HEK293T (cell line): ENCODE data around the gene ZNF474.

Experiments
- ARNT ChIP-seq: fragments of 450-650 bp; IDR thresholded peaks from 2 replicates; pipeline ENCODE4 v1.6.1; 2017; ENCODE audit warnings: mild to moderate bottlenecking
- HDGF ChIP-seq: fragments of 450-650 bp; IDR thresholded peaks from 2 replicates; pipeline ENCODE4 v1.6.1; 2017; ENCODE audit warnings: antibody characterized with exemption, borderline replicate concordance
- L3MBTL2 ChIP-seq: fragments of 450-650 bp; conservative IDR thresholded peaks from 2 replicates; pipeline ENCODE4 v1.6.1; 2016; ENCODE audit warnings: mild to moderate bottlenecking
- TARDBP ChIP-seq: fragments of 450-650 bp; IDR thresholded peaks from 2 replicates; pipeline ENCODE4 v1.6.1; 2016

GRCh38 chr5:122111460-122111859, 17.9 kb upstream of the ZNF474 start:
- TF ChIP-seq TARDBP: no peak
- no peak for TF ChIP-seq HDGF
- no peak for TF ChIP-seq ARNT
- TF ChIP-seq L3MBTL2: no peak
